ENCODE measurements around the gene RNF38. TPM values are rescaled to one million over a fixed set of nuclear protein-coding genes. Genes with fewer than 3 reads are reported as not detected.
"Not testable (repeated sequence)": the region's sequence is repeated elsewhere in the genome, so short reads cannot be mapped to it uniquely, and the experiment has no call there.

The RNF38 gene
- 10 to 100 TPM; 27.8 to 99.6 TPM for total RNA-seq

DNA sequence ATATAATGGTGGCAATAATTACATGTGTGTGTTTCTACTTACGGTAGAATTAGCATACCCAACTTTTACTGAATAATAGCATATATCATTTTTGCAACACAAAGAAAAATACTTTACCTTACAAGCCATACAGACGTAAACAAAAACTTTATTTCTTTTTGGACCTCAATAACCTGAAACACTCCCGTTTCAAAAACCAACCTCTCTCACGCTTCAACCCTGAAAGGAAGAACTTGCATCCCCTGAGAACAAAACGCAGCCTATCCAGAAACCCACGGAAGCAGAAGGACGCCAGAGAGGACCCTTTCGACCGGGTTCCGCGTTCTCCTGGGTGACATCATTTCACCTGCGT, at the start of gene RNF38:
TSS of gene RNF38 (minus strand) at position 290 of the 352 bp plus-strand sequence. CDS start at position 129, 161 bp downstream.
- Histone ChIP-seq H3K9me3 (no peaks in the 10 kb centered on the region), H3K4me3 (peak within 1 kb of the TSS; percentile 79 to 82), H3K27ac (peak within 1 kb of the TSS; percentile 97 to 98), H3K36me3 (no peaks in the 10 kb centered on the region), H3K4me1 (replicated peaks) (peaks cover 4% of the 10 kb centered on the region), H3K27me3 (replicated peaks; ENCODE audit: insufficient read depth) (no peaks in the 10 kb centered on the region)
- under 1% methylated on average over 12 of the region's 12 CpGs for WGBS
- intact Hi-C loops (cut with DNase I) = loop anchor here (5.0 kb wide), 2 partner anchors 87 to 143 kb away; partner anchors contain the start of gene GNE
- TF ChIP-seq POLR2AphosphoS5 (IDR thresholded peaks at IDR 0.05) (peak; percentile 40), POLR2A (IDR thresholded peaks at IDR 0.05) (no peak)
- TF ChIP-seq, protein P1, sequence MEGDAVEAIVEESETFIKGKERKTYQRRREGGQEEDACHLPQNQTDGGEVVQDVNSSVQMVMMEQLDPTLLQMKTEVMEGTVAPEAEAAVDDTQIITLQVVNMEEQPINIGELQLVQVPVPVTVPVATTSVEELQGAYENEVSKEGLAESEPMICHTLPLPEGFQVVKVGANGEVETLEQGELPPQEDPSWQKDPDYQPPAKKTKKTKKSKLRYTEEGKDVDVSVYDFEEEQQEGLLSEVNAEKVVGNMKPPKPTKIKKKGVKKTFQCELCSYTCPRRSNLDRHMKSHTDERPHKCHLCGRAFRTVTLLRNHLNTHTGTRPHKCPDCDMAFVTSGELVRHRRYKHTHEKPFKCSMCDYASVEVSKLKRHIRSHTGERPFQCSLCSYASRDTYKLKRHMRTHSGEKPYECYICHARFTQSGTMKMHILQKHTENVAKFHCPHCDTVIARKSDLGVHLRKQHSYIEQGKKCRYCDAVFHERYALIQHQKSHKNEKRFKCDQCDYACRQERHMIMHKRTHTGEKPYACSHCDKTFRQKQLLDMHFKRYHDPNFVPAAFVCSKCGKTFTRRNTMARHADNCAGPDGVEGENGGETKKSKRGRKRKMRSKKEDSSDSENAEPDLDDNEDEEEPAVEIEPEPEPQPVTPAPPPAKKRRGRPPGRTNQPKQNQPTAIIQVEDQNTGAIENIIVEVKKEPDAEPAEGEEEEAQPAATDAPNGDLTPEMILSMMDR (IDR thresholded peaks at IDR 0.05) = no peak
- DNase-seq (ENCODE audit: low spot score) = no peak

DNA sequence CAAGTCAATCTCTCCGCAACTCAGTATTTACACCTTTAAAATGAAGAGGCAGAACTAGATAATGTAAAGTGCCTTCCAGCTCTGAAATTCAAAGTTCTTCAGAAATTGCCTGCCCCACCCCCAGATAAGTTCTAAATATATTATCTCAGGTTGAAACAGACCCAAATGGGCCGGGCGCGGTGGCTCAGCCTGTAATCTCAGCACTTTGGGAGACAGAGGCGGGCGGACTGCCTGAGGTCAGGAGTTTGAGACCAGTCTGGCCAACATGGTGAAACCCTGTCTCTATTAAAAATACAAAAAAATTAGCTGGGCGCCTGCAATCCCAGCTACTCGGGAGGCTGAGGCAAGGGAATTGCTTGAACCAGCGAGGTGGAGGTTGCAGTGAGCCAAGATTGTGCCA, 48.5 kb upstream of the RNF38 start:
- not testable (repeated sequence) for H3K9me3 ChIP-seq; DNase-seq (ENCODE audit: low spot score); H3K4me1 ChIP-seq (replicated peaks); H3K4me3 ChIP-seq; H3K36me3 ChIP-seq; H3K27me3 ChIP-seq (replicated peaks; ENCODE audit: insufficient read depth); H3K27ac ChIP-seq
- 87% methylated on average over 9 of the region's 9 CpGs for whole genome bisulfite sequencing
- intact Hi-C loops (cut with DNase I) = loop anchor here (5.0 kb wide), 1 partner anchor 41 kb away; no protein-coding TSS in a partner anchor

DNA sequence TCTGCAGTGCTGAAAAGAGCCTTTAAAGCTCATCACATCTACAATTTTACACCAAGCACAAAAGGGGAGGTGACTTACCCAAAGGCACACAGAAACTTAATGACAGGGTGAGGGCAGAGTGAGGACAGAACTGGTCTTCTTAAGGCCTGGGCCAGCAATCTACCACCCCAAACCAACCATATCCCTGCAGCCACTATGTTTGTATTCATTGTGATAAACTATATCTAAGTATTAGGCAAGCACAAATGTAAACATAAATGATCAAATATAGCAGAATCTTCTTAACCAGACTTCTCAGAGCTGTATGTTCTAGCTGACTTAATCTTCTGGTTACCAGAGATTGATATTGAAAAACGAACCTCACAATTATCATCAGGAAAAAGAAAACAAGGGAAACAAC, 47.9 kb upstream of the RNF38 start:
- no peaks in the 10 kb centered on the region for H3K36me3 ChIP-seq
- intact Hi-C loops (cut with DNase I) = loop anchor here (5.0 kb wide), 1 partner anchor 41 kb away; no protein-coding TSS in a partner anchor
- WGBS = 60% methylated on average over 1 of the region's 1 CpG

DNA sequence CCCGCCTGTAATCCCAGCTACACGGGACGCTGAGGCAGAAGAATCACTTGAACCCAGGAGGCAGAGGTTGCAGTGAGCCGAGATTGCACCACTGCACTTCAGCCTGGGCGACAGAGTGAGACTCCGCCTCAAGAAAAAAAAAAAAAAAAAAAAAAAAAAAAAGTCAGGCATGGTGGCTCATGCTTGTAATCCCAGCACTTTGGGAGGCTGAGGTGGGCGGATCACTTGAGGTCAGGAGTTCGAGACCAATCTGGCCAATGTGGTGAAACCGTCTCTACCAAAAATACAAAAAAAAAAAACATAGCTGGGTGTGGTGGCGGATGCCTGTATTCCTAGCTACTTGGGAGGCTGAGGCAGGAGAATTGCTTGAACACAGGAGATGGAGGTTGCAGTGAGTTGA, 46.6 kb upstream of the RNF38 start:
- intact Hi-C loops (cut with DNase I) = loop anchor here (5.0 kb wide), 1 partner anchor 39 kb away; no protein-coding TSS in a partner anchor
- not testable (repeated sequence) for H3K4me1 ChIP-seq (replicated peaks); DNase-seq (ENCODE audit: low spot score); H3K27me3 ChIP-seq (replicated peaks; ENCODE audit: insufficient read depth); H3K27ac ChIP-seq; H3K36me3 ChIP-seq; H3K4me3 ChIP-seq; H3K9me3 ChIP-seq
- 87% methylated on average over 8 of the region's 10 CpGs for WGBS

More for the DNA sequence above, 47.9 kb upstream of the RNF38 start:
- no peak for DNase-seq (ENCODE audit: low spot score)
- H3K27ac ChIP-seq = no peak overlapping the region
- no peaks in the 10 kb centered on the region for H3K4me1 ChIP-seq (replicated peaks)
- H3K27me3 ChIP-seq (replicated peaks; ENCODE audit: insufficient read depth) = no peaks in the 10 kb centered on the region
- no peak for TF ChIP-seq POLR2AphosphoS5 (IDR thresholded peaks at IDR 0.05)
- H3K4me3 ChIP-seq = no peak overlapping the region
- H3K9me3 ChIP-seq = no peaks in the 10 kb centered on the region

DNA sequence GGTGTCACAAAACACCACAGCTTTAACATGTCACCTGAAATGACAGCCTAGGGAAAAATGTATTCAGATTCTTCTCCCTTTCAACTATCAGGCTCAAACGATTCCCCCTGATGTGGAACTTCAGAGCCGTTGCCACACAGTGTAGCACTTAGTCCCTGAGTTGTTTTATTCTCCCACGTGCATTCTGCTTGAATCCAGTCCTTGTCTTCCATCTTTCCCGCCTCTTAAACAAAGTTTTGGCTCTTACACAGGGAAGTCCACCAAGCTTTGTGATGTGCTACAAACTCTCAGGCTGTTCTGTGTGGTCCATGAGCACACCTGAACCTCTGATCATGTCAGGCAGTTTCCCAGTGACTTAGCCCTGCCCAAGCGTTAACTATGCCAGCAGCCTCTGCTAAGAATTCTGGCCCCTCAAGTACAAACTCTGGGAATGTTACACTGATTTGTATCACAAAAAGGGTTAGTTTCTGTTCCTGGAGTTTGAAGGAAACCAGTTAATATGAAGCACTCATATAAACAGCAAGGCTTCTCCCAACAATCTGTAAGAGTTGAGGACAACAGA, 45.8 kb upstream of the RNF38 start:
- DNase-seq (ENCODE audit: low spot score) = no peak
- Histone ChIP-seq H3K36me3 (no peaks in the 10 kb centered on the region), H3K27ac (no peak overlapping the region), H3K9me3 (no peaks in the 10 kb centered on the region), H3K27me3 (replicated peaks; ENCODE audit: insufficient read depth) (no peaks in the 10 kb centered on the region), H3K4me3 (no peak overlapping the region), H3K4me1 (replicated peaks) (no peaks in the 10 kb centered on the region)
- TF ChIP-seq POLR2AphosphoS5 (IDR thresholded peaks at IDR 0.05) (no peak), POLR2A (IDR thresholded peaks at IDR 0.05) (no peak)
- TF ChIP-seq, protein P1 (IDR thresholded peaks at IDR 0.05) = no peak
- WGBS = 24% methylated on average over 5 of the region's 5 CpGs
- intact Hi-C loops (cut with DNase I) = loop anchor here (5.0 kb wide), 1 partner anchor 39 kb away; no protein-coding TSS in a partner anchor

DNA sequence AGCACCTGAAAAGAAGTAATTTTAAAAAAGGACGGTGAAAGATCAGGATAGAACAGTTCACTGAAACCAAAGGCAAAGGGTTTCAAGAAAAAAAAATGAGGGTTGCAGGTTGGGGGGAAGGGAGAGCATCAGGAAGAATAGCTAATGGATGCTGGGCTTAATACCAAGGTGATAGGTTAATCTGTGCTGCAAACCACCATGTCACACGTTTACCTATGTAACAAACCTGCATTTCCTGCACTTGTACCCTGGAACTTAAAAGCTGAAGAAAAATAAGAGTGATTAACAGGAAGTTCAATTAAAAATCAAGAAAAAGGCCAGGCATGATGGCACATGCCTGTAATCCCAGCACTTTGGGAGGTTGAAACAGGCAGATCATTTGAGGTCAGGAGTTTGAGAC, 44.1 kb upstream of the RNF38 start:
- intact Hi-C loops (cut with DNase I) = no loop called here
- Histone ChIP-seq H3K9me3 (no peaks in the 10 kb centered on the region), H3K4me1 (replicated peaks) (no peaks in the 10 kb centered on the region), H3K27ac (no peak overlapping the region), H3K27me3 (replicated peaks; ENCODE audit: insufficient read depth) (no peaks in the 10 kb centered on the region), H3K4me3 (no peak overlapping the region), H3K36me3 (no peaks in the 10 kb centered on the region)
- TF ChIP-seq, protein P1 (IDR thresholded peaks at IDR 0.05) = no peak
- TF ChIP-seq POLR2AphosphoS5 (IDR thresholded peaks at IDR 0.05) (no peak), POLR2A (IDR thresholded peaks at IDR 0.05) (no peak)
- 48% methylated on average over 2 of the region's 2 CpGs for WGBS
- DNase-seq (ENCODE audit: low spot score) = no peak

Measured in prostate gland (tissue), 2 donors.